SW480 (cell line): Measurements from ENCODE around the gene PLAAT5.
"Not testable (repeated sequence)": the region's sequence is repeated elsewhere in the genome, so short reads cannot be mapped to it uniquely, and the experiment has no call there.

Experiments used
- DNase-seq: peaks from one replicate; pipeline ENCODE4 v3.0.0-alpha.2; 2016; ENCODE audit warnings: low spot score

PLAAT5 gene

GRCh38 chr11:63480039-63480438 lies 10.9 kb downstream of the PLAAT5 start:
- no peak for DNase-seq

GRCh38 chr11:63478896-63479295 lies 12.1 kb downstream of the PLAAT5 start:
- peak; percentile 92 for DNase-seq

- no peak for DNase-seq
Measured at GRCh38 chr11:63476618-63477017, 14.3 kb downstream of the PLAAT5 start.

- no peak for DNase-seq
Measured at GRCh38 chr11:63472372-63472771, 18.6 kb downstream of the PLAAT5 start.

- no peak for DNase-seq
Measured at GRCh38 chr11:63470311-63470710, 20.7 kb downstream of the PLAAT5 start.

- no peak for DNase-seq
Measured at GRCh38 chr11:63462137-63462536, 28.8 kb downstream of the PLAAT5 start.

- DNase-seq: no peak
Measured at GRCh38 chr11:63459586-63459985, 31.4 kb downstream of the PLAAT5 start.

GRCh38 chr11:63448646-63449045 lies 42.3 kb downstream of the PLAAT5 start:
- no peak for DNase-seq

GRCh38 chr11:63445720-63446119 lies 45.2 kb downstream of the PLAAT5 start:
- no peak for DNase-seq

GRCh38 chr11:63445118-63445517 lies 45.8 kb downstream of the PLAAT5 start:
- DNase-seq: no peak

- peak; percentile 78 for DNase-seq
Measured at GRCh38 chr11:63444160-63444559, 46.8 kb downstream of the PLAAT5 start.

GRCh38 chr11:63443714-63444113 lies 47.3 kb downstream of the PLAAT5 start:
- DNase-seq: peak; percentile 51

GRCh38 chr11:63435831-63436230 lies 55.1 kb downstream of the PLAAT5 start:
- DNase-seq: not testable (repeated sequence)

GRCh38 chr11:63435351-63435750 lies 55.6 kb downstream of the PLAAT5 start:
- DNase-seq: not testable (repeated sequence)

GRCh38 chr11:63430731-63431130 lies 60.2 kb downstream of the PLAAT5 start:
- DNase-seq: not testable (repeated sequence)

GRCh38 chr11:63427971-63428508 lies 62.9 kb downstream of the PLAAT5 start:
- DNase-seq: peak; percentile 46

GRCh38 chr11:63417174-63417852 lies 73.7 kb downstream of the PLAAT5 start:
- DNase-seq: no peak
